PC-9 (cell line): Measurements from ENCODE around the gene NIPAL3. TPM values are rescaled to one million over a fixed set of nuclear protein-coding genes. Genes with fewer than 3 reads are reported as not detected.
A peak's percentile ranks its signal among the peaks of the same experiment; 100 is the strongest.

Source experiments
- BruUV-seq: library from RNA; stranded (reverse); fragments of 400-500 nt; replicated peaks from 2 replicates; lab custom pipeline; 2021; lab: Mats Ljungman, UMichigan
- CTCF ChIA-PET: fragments of 300-600 bp; sonication (Branson Sonifier 250); formaldehyde crosslinking; loops from one replicate; lab custom pipeline; 2022; ENCODE audit warnings: antibody characterized with exemption; lab: Charles Lee
- POLR2A ChIA-PET: fragments of 300-600 bp; sonication (Branson Sonifier 250); formaldehyde crosslinking; loops from one replicate; lab custom pipeline; 2022; ENCODE audit warnings: antibody characterized with exemption; ENCODE audit not compliant: unreplicated experiment; lab: Charles Lee
- DNase-seq, 2 experiments: peaks; one replicate each; pipeline versions ENCODE4 v3.0.0 to v3.0.0-alpha.2; 2015 to 2022; ENCODE audit warnings: mixed read lengths in 1 of 2
- H2AFZ ChIP-seq: fragments of 200-600 bp; sonication (generic); 2 replicates; pipeline ENCODE4 v1.8.1; 2017; ENCODE audit warnings: antibody characterized with exemption
- H3F3A ChIP-seq: fragments of 200-600 bp; sonication (generic); 2 replicates; pipeline ENCODE4 v1.8.1; 2017; ENCODE audit warnings: antibody characterized with exemption, mild to moderate bottlenecking, low read depth; ENCODE audit not compliant: insufficient read depth
- H3K27ac ChIP-seq: fragments of 200-600 bp; sonication (generic); 2 replicates; pipeline ENCODE4 v1.6.1; 2016; ENCODE audit warnings: mixed run types
- H3K27me3 ChIP-seq: fragments of 200-600 bp; sonication (generic); 2 replicates; pipeline ENCODE4 v1.6.1; 2016; ENCODE audit warnings: low read depth, mixed run types; ENCODE audit not compliant: insufficient read depth
- H3K36me3 ChIP-seq: fragments of 200-600 bp; sonication (generic); 2 replicates; pipeline ENCODE4 v1.6.1; 2016; ENCODE audit warnings: low read depth, mixed run types
- H3K4me1 ChIP-seq: fragments of 200-600 bp; sonication (generic); replicated peaks from 2 replicates; pipeline ENCODE4 v1.6.1; 2016; ENCODE audit warnings: mixed run types; ENCODE audit not compliant: insufficient read depth
- H3K4me2 ChIP-seq: fragments of 200-600 bp; sonication (generic); 2 replicates; pipeline ENCODE4 v1.6.1; 2017; ENCODE audit warnings: mixed run types
- H3K4me3 ChIP-seq: fragments of 200-600 bp; sonication (generic); 2 replicates; pipeline ENCODE4 v1.6.1; 2016; ENCODE audit warnings: mixed run types
- H3K79me2 ChIP-seq: fragments of 200-600 bp; sonication (generic); 2 replicates; pipeline ENCODE4 v1.6.1; 2017; ENCODE audit warnings: low read depth, mixed run types
- H3K9me2 ChIP-seq: fragments of 200-600 bp; sonication (generic); 2 replicates; pipeline ENCODE4 v1.8.1; 2017; ENCODE audit warnings: mild to moderate bottlenecking; ENCODE audit not compliant: insufficient read depth
- H3K9me3 ChIP-seq: fragments of 200-600 bp; sonication (generic); 2 replicates; pipeline ENCODE4 v1.8.1; 2016; ENCODE audit warnings: low read depth; ENCODE audit not compliant: insufficient read depth
- H4K20me1 ChIP-seq: fragments of 200-600 bp; sonication (generic); 2 replicates; pipeline ENCODE4 v1.8.1; 2017; ENCODE audit not compliant: insufficient read depth
- CTCF ChIP-seq: fragments of 200-600 bp; sonication (generic); conservative IDR thresholded peaks from 2 replicates; pipeline ENCODE4 v1.6.1; 2017; ENCODE audit warnings: mixed run types, antibody characterized with exemption, mild to moderate bottlenecking, moderate library complexity
- EZH2 ChIP-seq: fragments of 200-600 bp; sonication (generic); IDR thresholded peaks from 2 replicates; pipeline ENCODE4 v1.8.0; 2017; ENCODE audit warnings: antibody characterized with exemption, low read depth
- intact Hi-C: fragments of 100-400 bp; cut with micrococcal nuclease; formaldehyde crosslinking; loops from one replicate; pipeline ENCODE4 v1.10.0; 2022; ENCODE audit not compliant: unreplicated experiment
- total RNA-seq: library from RNA; stranded (reverse); gene quantifications from 2 replicates; pipeline ENCODE4 v1.2.3, GENCODE V29; 2021

NIPAL3 gene
- total RNA-seq, 1 experiment from 2014 or later = 42.0 TPM

DNA sequence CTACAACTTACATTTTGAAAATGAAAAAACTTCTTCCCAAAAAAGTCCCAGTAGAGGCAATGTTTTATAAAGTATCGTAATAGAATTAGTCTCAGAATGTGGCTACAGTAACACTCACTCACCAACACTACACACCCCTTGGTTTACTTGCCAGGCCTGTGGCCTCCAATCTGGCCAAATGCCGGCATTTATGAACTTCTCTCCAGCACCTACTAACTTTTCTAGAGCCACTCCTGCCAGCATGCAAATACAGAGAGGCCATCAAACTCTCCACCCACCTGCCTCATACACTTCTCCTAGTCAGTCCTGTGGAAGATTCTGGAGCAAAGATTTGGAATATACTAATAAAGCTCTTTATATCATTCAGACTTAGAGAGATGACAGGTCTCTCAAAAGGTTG lies 34.3 kb upstream of the NIPAL3 start:
- Histone ChIP-seq H4K20me1 (no peaks in the 10 kb centered on the region), H2AFZ (no peak overlapping the region), H3K9me3 (no peaks in the 10 kb centered on the region), H3F3A (peaks cover 11% of the 10 kb centered on the region; the same call in 1 of the 2 replicates), H3K79me2 (no peaks in the 10 kb centered on the region), H3K27ac (no peak overlapping the region), H3K4me1 (peaks cover 30% of the 10 kb centered on the region), H3K36me3 (no peaks in the 10 kb centered on the region), H3K4me2 (no peak overlapping the region), H3K4me3 (no peak overlapping the region), H3K27me3 (no peaks in the 10 kb centered on the region), H3K9me2 (no peaks in the 10 kb centered on the region)
- TF ChIP-seq EZH2 = no peak
- no peak for TF ChIP-seq CTCF
- CTCF ChIA-PET = interaction anchor here (0.5 kb wide), 1 partner anchor 60 kb away, joined by 5 read pairs; no protein-coding TSS in a partner anchor
- BruUV-seq = no TSS peak
- intact Hi-C loops = no loop called here
- POLR2A ChIA-PET = no interaction called here
- DNase-seq = no peak

DNA sequence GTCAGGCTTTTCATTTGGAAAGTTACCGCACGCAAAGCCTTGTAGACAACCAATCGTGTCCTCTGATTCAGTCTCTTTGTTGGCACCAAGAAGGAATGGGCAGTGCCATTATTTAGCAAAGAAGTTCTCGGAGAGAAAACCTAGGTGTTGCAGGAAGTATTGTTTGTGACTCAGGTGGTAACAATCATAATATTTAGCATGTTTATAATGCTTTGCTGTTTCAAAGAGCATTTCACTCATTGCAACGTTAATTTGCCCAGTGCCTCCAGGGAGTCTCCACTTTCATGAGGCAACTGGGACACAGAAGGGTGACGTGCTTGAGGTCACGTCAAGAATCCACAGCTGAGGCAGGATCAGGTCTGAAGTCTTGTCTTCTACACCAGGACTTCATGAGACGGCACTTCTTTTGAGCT lies 33.4 kb upstream of the NIPAL3 start:
- peaks cover 25% of the 10 kb centered on the region for H3K4me1 ChIP-seq
- no peak overlapping the region for H2AFZ ChIP-seq
- H3F3A ChIP-seq = peaks cover 6% of the 10 kb centered on the region; the same call in 1 of the 2 replicates
- DNase-seq = peak in 1 of 2 experiments; percentile 63
- intact Hi-C loops = no loop called here
- no peaks in the 10 kb centered on the region for H3K79me2 ChIP-seq
- ChIA-PET POLR2A (no interaction called here), CTCF (no interaction called here)
- H3K9me3 ChIP-seq = no peaks in the 10 kb centered on the region
- no peaks in the 10 kb centered on the region for H3K36me3 ChIP-seq
- no peaks in the 10 kb centered on the region for H4K20me1 ChIP-seq
- no peaks in the 10 kb centered on the region for H3K27me3 ChIP-seq
- H3K9me2 ChIP-seq = no peaks in the 10 kb centered on the region
- H3K4me2 ChIP-seq = no peak overlapping the region
- H3K4me3 ChIP-seq = no peak overlapping the region
- no TSS peak for BruUV-seq
- TF ChIP-seq CTCF = no peak
- no peak for TF ChIP-seq EZH2
- H3K27ac ChIP-seq = no peak overlapping the region

GRCh38 chr1:24383381-24383940 lies 32.1 kb upstream of the NIPAL3 start:
- no peaks in the 10 kb centered on the region for H4K20me1 ChIP-seq
- H3K4me3 ChIP-seq = no peak overlapping the region
- no peak overlapping the region for H2AFZ ChIP-seq
- DNase-seq = no peak
- H3K27me3 ChIP-seq = no peaks in the 10 kb centered on the region
- no peaks in the 10 kb centered on the region for H3K36me3 ChIP-seq
- no peaks in the 10 kb centered on the region for H3K9me2 ChIP-seq
- ChIA-PET POLR2A (no interaction called here), CTCF (interaction anchor here (0.6 to 1.5 kb wide), 2 partner anchors 152 to 182 kb away, joined by 3 to 5 read pairs; no protein-coding TSS in a partner anchor)
- peaks cover 6% of the 10 kb centered on the region; the same call in 1 of the 2 replicates for H3F3A ChIP-seq
- H3K27ac ChIP-seq = peak overlapping the region; percentile 49; the same call in 1 of the 2 replicates
- TF ChIP-seq CTCF (no peak), EZH2 (no peak)
- peaks cover 25% of the 10 kb centered on the region for H3K4me1 ChIP-seq
- intact Hi-C loops = no loop called here
- no peak overlapping the region for H3K4me2 ChIP-seq
- no peaks in the 10 kb centered on the region for H3K79me2 ChIP-seq
- no TSS peak for BruUV-seq
- no peaks in the 10 kb centered on the region for H3K9me3 ChIP-seq
